Subcutaneous adipose tissue (tissue), 4 donors: ENCODE results near the gene PLPP1. TPM values are rescaled to one million over a fixed set of nuclear protein-coding genes. Genes with fewer than 3 reads are reported as not detected.

Experiments used
- CTCF ChIP-seq: fragments of 450-650 bp; IDR thresholded peaks from one replicate; pipeline ENCODE4 v1.5.1; 2016; ENCODE audit warnings: low read depth, mild to moderate bottlenecking, control low read depth, antibody characterized with exemption, moderate library complexity
- total RNA-seq, 4 donors: library from RNA; depleted of rRNA; stranded (reverse); fragments of >200 nt; gene quantifications; one replicate each; pipeline ENCODE4 v1.1.0, GENCODE V29; 2016

PLPP1 gene
- total RNA-seq, 4 donors from 2014 or later = 214 to 413 (median 287) TPM

DNA sequence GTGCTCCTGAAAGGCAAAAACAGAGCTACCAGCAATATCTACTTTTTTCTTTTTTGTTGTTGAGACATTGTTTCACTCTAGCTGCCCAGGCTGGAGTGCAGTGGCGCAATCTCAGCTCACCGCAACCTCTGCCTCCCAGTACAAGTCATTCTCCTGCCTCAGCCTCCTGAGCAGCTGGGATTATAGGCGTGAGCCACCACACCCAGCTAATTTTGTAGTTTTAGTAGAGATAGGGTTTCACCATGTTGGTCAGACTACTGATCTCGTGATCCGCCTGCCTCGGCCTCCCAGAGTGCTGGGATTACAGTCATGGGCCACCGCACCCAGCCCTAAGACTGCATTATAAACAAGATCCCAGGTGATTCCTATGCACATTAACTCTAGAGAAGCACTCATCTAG, 17.0 kb downstream of the PLPP1 start:
- no peak for TF ChIP-seq CTCF

DNA sequence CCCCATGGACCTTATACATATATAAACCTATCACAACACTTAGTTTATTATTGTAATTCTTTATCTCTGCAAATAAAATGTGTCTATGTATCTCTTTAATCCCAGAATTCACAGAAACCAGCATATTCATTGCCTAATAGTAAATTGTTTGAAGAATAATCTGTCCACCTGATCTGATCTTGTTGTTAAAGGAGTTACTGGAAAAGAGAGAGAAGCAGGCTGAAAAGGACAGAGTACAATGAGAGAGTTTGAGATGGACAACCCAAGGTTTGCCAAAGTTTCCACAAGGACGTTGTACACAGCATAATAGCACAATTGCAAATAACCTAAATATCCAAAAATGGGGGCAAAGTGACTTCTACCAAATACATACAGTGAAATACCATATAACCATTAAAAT, 23.8 kb downstream of the PLPP1 start:
- TF ChIP-seq CTCF = no peak

- no peak for TF ChIP-seq CTCF
Measured at GRCh38 chr5:55510523-55510880, 24.3 kb downstream of the PLPP1 start.

DNA sequence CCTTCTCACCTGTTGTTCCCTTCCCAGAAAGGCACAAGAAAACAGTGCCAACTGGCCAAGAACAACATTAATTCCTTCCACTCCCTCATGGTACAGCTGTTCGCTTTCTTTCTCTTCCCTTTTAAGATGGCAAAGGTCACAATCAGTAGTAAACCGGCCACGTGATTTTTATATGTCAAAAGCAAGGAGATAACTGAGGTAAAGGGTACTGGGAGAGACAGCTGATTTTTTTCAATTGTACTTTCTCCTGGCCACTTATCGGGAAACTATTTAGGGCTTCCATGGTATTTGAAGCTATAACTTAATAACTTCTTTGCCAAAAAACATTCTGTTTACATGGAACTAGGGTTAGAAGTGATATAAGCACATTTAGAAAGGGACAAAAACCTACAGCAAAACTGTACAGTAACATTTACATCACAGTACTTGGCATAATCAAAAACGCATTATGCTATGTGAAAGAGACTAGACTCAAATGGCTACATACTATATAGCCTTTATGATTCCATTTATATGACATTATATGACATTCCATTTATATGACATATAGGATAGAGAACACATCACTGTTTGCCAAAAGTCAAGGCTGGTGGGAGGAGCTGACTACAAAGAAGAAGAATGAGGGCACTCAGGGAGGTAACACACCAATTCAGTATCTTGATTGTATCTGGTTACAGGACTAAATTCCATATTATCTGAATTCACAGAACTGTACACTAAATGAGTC, 24.8 kb downstream of the PLPP1 start:
- no peak for TF ChIP-seq CTCF

DNA sequence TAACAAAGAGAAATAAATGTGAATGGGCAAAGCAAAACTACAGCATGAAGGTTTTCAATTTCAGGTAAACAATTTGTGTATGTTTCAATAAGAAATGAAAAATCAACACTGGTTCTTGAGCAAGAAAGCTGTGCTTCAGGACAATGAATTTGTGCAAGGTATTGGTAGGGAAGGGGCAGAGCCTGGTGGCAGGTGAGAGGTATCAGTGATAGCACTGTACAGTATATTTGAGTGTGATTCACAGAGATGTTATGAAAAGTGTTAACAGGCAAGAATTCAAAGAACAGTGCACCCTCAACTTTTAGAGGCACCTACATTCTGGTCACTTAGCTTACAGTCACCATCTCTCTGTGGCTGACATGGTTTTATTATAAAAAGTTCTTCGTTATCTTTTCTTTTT, 25.7 kb downstream of the PLPP1 start:
- no peak for TF ChIP-seq CTCF

- no peak for TF ChIP-seq CTCF
Measured at GRCh38 chr5:55507574-55507973, 27.2 kb downstream of the PLPP1 start.

DNA sequence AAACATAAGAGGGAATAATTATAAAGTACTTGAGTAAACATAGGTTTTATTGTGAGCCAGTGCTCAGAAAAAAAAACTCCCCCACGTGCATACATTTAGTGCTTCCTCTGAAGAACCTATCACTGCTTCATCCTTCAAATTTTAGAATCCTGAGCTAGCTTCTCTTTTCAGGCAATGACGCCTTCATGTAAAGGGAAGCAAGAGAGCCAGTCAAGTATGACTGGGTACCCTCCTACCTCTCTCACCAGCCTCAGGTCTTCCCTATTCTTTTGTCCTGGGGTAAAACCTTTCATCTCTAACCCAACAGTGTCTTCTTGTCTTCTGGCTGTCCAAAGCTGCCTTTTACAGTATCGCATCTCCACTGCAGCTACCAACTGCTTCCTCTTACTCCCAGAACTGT, 32.0 kb downstream of the PLPP1 start:
- no peak for TF ChIP-seq CTCF
